Subcutaneous preadipocyte (primary cell): ENCODE data around the gene PCDHGB5. TPM values are rescaled to one million over a fixed set of nuclear protein-coding genes. Genes with fewer than 3 reads are reported as not detected.

Source experiments
- total RNA-seq: library from RNA; depleted of rRNA; stranded (reverse); fragments of >200 nt; gene quantifications from 2 replicates; pipeline ENCODE4 v1.2.3, GENCODE V29; 2012

Gene PCDHGB5
- total RNA-seq, 1 donor, result 8.8 TPM

GRCh38 chr5:141420855-141421488 lies 23.2 kb downstream of the PCDHGB5 start, which contains the start of gene PCDHGA11:
TSS of gene PCDHGA11 (plus strand) at chr5:141421051. CDS start at chr5:141421228, 177 bp downstream.

GRCh38 chr5:141430332-141431113 lies 32.8 kb downstream of the PCDHGB5 start, which contains the start of gene PCDHGA12:
TSS of gene PCDHGA12 (plus strand) at chr5:141430507. CDS start at chr5:141430760, 253 bp downstream.

Other genes with a start within 250 kb of the PCDHGB5 start
- gene PCDHB6, start 247.9 kb upstream of the PCDHGB5 start, total RNA-seq, result under 0.01 TPM in 2 replicates
- 0.37 TPM in 1 of 2 replicates, not detected in the other for gene PCDHB7, start 225.3 kb upstream of the PCDHGB5 start, total RNA-seq
- under 0.01 TPM in 2 replicates for gene PCDHB8, start 220.2 kb upstream of the PCDHGB5 start, total RNA-seq
- 0.20 and 0.37 TPM in 2 replicates for gene PCDHB16, start 215.6 kb upstream of the PCDHGB5 start, total RNA-seq
- gene PCDHB9, start 210.8 kb upstream of the PCDHGB5 start, total RNA-seq, result under 0.01 TPM in 2 replicates
- gene PCDHB10, start 205.6 kb upstream of the PCDHGB5 start, total RNA-seq, result under 0.01 TPM in 2 replicates
- gene PCDHB11, start 198.3 kb upstream of the PCDHGB5 start, total RNA-seq, result 0.37 TPM in 1 of 2 replicates, not detected in the other
- gene PCDHB12, start 189.2 kb upstream of the PCDHGB5 start, total RNA-seq, result not detected in 2 replicates
- gene PCDHB13, start 184.0 kb upstream of the PCDHGB5 start, total RNA-seq, result under 0.01 TPM in 2 replicates
- gene PCDHB14, start 174.6 kb upstream of the PCDHGB5 start, total RNA-seq, result under 0.01 and 0.20 TPM in 2 replicates
- under 0.01 TPM in 1 of 2 replicates, not detected in the other for gene PCDHB15, start 152.6 kb upstream of the PCDHGB5 start, total RNA-seq
- gene SLC25A2, start 93.9 kb upstream of the PCDHGB5 start, total RNA-seq, result 0.37 and 0.39 TPM in 2 replicates
- 33.1 and 40.5 TPM in 2 replicates for gene TAF7, start 77.2 kb upstream of the PCDHGB5 start, total RNA-seq
- 0.37 and 0.59 TPM in 2 replicates for gene PCDHGA1, start 67.4 kb upstream of the PCDHGB5 start, total RNA-seq
- 1.4 and 1.5 TPM in 2 replicates for gene PCDHGA2, start 59.2 kb upstream of the PCDHGB5 start, total RNA-seq
- 0.73 and 1.2 TPM in 2 replicates for gene PCDHGA3, start 54.1 kb upstream of the PCDHGB5 start, total RNA-seq
- gene PCDHGB1, start 47.8 kb upstream of the PCDHGB5 start, total RNA-seq, result 0.73 and 1.2 TPM in 2 replicates
- 1.5 and 3.5 TPM in 2 replicates for gene PCDHGA4, start 42.9 kb upstream of the PCDHGB5 start, total RNA-seq
- 1.1 and 2.0 TPM in 2 replicates for gene PCDHGB2, start 38.0 kb upstream of the PCDHGB5 start, total RNA-seq
- gene PCDHGA5, start 33.8 kb upstream of the PCDHGB5 start, total RNA-seq, result 0.73 and 1.2 TPM in 2 replicates
- 2.2 and 2.9 TPM in 2 replicates for gene PCDHGB3, start 27.7 kb upstream of the PCDHGB5 start, total RNA-seq
- gene PCDHGA6, start 24.1 kb upstream of the PCDHGB5 start, total RNA-seq, result 2.2 and 2.9 TPM in 2 replicates
- 1.8 and 2.5 TPM in 2 replicates for gene PCDHGA7, start 15.2 kb upstream of the PCDHGB5 start, total RNA-seq
- gene PCDHGB4, start 10.2 kb upstream of the PCDHGB5 start, total RNA-seq, result 5.9 and 8.8 TPM in 2 replicates
- gene PCDHGA8, start 5.3 kb upstream of the PCDHGB5 start, total RNA-seq, result 1.5 and 1.8 TPM in 2 replicates
- gene PCDHGA9, start 4.8 kb downstream of the PCDHGB5 start, total RNA-seq, result 2.9 and 4.3 TPM in 2 replicates
- 2.5 and 2.6 TPM in 2 replicates for gene PCDHGB6, start 10.1 kb downstream of the PCDHGB5 start, total RNA-seq
- 6.8 and 7.7 TPM in 2 replicates for gene PCDHGA10, start 15.0 kb downstream of the PCDHGB5 start, total RNA-seq
- gene PCDHGB7, start 19.7 kb downstream of the PCDHGB5 start, total RNA-seq, result 5.9 and 6.6 TPM in 2 replicates
- gene PCDHGA11, start 23.1 kb downstream of the PCDHGB5 start, total RNA-seq, result 11.8 and 13.9 TPM in 2 replicates
- gene PCDHGA12, start 32.6 kb downstream of the PCDHGB5 start, total RNA-seq, result 19.2 and 22.4 TPM in 2 replicates
- 50.2 and 61.0 TPM in 2 replicates for gene PCDHGC3, start 78.0 kb downstream of the PCDHGB5 start, total RNA-seq
- gene PCDHGC4, start 87.1 kb downstream of the PCDHGB5 start, total RNA-seq, result 2.2 and 2.7 TPM in 2 replicates
- 2.2 and 2.9 TPM in 2 replicates for gene PCDHGC5, start 91.1 kb downstream of the PCDHGB5 start, total RNA-seq
- 19.1 and 34.8 TPM in 2 replicates for gene DIAPH1, start 221.1 kb downstream of the PCDHGB5 start, total RNA-seq
- gene HDAC3, start 238.9 kb downstream of the PCDHGB5 start, total RNA-seq, result 42.3 and 55.7 TPM in 2 replicates
- gene RELL2, start 239.1 kb downstream of the PCDHGB5 start, total RNA-seq, result 2.9 and 3.3 TPM in 2 replicates